ENCODE data around the gene PYROXD2. TPM values are rescaled to one million over a fixed set of nuclear protein-coding genes. Genes with fewer than 3 reads are reported as not detected.

PYROXD2 gene
- 25.8 TPM for total RNA-seq

GRCh38 chr10:98414932-98415730 is at the start of gene PYROXD2:
Gene PYROXD2 (minus strand): TSS chr10:98415182. CDS start chr10:98415135, 47 bp downstream.
- peak; percentile 95 for DNase-seq (ENCODE audit: low spot score)

GRCh38 chr10:98463976-98464754 is 49.2 kb upstream of the PYROXD2 start:
- no peak for DNase-seq (ENCODE audit: low spot score)

GRCh38 chr10:98463016-98463415 is 48.0 kb upstream of the PYROXD2 start:
- DNase-seq (ENCODE audit: low spot score) = no peak

- no peak for DNase-seq (ENCODE audit: low spot score)
These were observed 46.5 kb upstream of the PYROXD2 start for GRCh38 chr10:98461500-98461842.

- DNase-seq (ENCODE audit: low spot score) = peak; percentile 67
These were observed 46.0 kb upstream of the PYROXD2 start for GRCh38 chr10:98460837-98461499.

GRCh38 chr10:98458809-98459784 is 44.1 kb upstream of the PYROXD2 start:
- no peak for DNase-seq (ENCODE audit: low spot score)

- no peak for DNase-seq (ENCODE audit: low spot score)
These were observed 42.7 kb upstream of the PYROXD2 start for GRCh38 chr10:98457721-98458120.

GRCh38 chr10:98456686-98457482 is 41.9 kb upstream of the PYROXD2 start:
- DNase-seq (ENCODE audit: low spot score) = no peak

- DNase-seq (ENCODE audit: low spot score) = no peak
These were observed 41.1 kb upstream of the PYROXD2 start for GRCh38 chr10:98456043-98456570.

GRCh38 chr10:98453729-98454128 is 38.7 kb upstream of the PYROXD2 start:
- no peak for DNase-seq (ENCODE audit: low spot score)

GRCh38 chr10:98450618-98451017 is 35.6 kb upstream of the PYROXD2 start:
- DNase-seq (ENCODE audit: low spot score) = no peak

- no peak for DNase-seq (ENCODE audit: low spot score)
These were observed 34.3 kb upstream of the PYROXD2 start for GRCh38 chr10:98449287-98449686.

GRCh38 chr10:98446661-98447221 is 31.8 kb upstream of the PYROXD2 start, which contains the start of gene HPS1:
Gene HPS1 (minus strand): TSS chr10:98446935. CDS start chr10:98443240, 3,695 bp downstream.
- peak; percentile 82 for DNase-seq (ENCODE audit: low spot score)

GRCh38 chr10:98446151-98446660 is 31.2 kb upstream of the PYROXD2 start:
- no peak for DNase-seq (ENCODE audit: low spot score)

- no peak for DNase-seq (ENCODE audit: low spot score)
These were observed 30.3 kb upstream of the PYROXD2 start for GRCh38 chr10:98445200-98445812.

- no peak for DNase-seq (ENCODE audit: low spot score)
These were observed 29.5 kb upstream of the PYROXD2 start for GRCh38 chr10:98444314-98445006.

GRCh38 chr10:98438715-98439114 is 23.7 kb upstream of the PYROXD2 start:
- no peak for DNase-seq (ENCODE audit: low spot score)

GRCh38 chr10:98436704-98437103 is 21.7 kb upstream of the PYROXD2 start:
- no peak for DNase-seq (ENCODE audit: low spot score)
